Measurements from ENCODE around the gene DYSF.

The DYSF gene

GRCh38 chr2:71456617-71457016, 3.3 kb downstream of the DYSF start:
- no peak for DNase-seq (ENCODE audit: low spot score)

GRCh38 chr2:71457123-71457915, 4.0 kb downstream of the DYSF start:
- no peak for DNase-seq (ENCODE audit: low spot score)

GRCh38 chr2:71457923-71458322, 4.6 kb downstream of the DYSF start:
- no peak for DNase-seq (ENCODE audit: low spot score)

- no peak for DNase-seq (ENCODE audit: low spot score)
Measured at GRCh38 chr2:71458413-71459083, 5.2 kb downstream of the DYSF start.

- no peak for DNase-seq (ENCODE audit: low spot score)
Measured at GRCh38 chr2:71459084-71459431, 5.7 kb downstream of the DYSF start.

- DNase-seq (ENCODE audit: low spot score) = no peak
Measured at GRCh38 chr2:71460056-71460455, 6.7 kb downstream of the DYSF start.

- DNase-seq (ENCODE audit: low spot score) = no peak
Measured at GRCh38 chr2:71460595-71461303, 7.4 kb downstream of the DYSF start.

- no peak for DNase-seq (ENCODE audit: low spot score)
Measured at GRCh38 chr2:71461304-71461671, 7.9 kb downstream of the DYSF start.

- DNase-seq (ENCODE audit: low spot score) = no peak
Measured at GRCh38 chr2:71462056-71462605, 8.8 kb downstream of the DYSF start.

GRCh38 chr2:71462641-71463341, 9.4 kb downstream of the DYSF start:
- no peak for DNase-seq (ENCODE audit: low spot score)

- DNase-seq (ENCODE audit: low spot score) = no peak
Measured at GRCh38 chr2:71463342-71463654, 9.9 kb downstream of the DYSF start.

GRCh38 chr2:71464389-71464788, 11.0 kb downstream of the DYSF start:
- no peak for DNase-seq (ENCODE audit: low spot score)

GRCh38 chr2:71465356-71465755, 12.0 kb downstream of the DYSF start:
- DNase-seq (ENCODE audit: low spot score) = no peak

GRCh38 chr2:71465961-71466300, 12.6 kb downstream of the DYSF start:
- DNase-seq (ENCODE audit: low spot score) = no peak

- no peak for DNase-seq (ENCODE audit: low spot score)
Measured at GRCh38 chr2:71466301-71467179, 13.2 kb downstream of the DYSF start.

- DNase-seq (ENCODE audit: low spot score) = no peak
Measured at GRCh38 chr2:71467180-71467815, 13.9 kb downstream of the DYSF start.

- DNase-seq (ENCODE audit: low spot score) = no peak
Measured at GRCh38 chr2:71468279-71469015, 15.1 kb downstream of the DYSF start.

GRCh38 chr2:71469403-71470398, 16.3 kb downstream of the DYSF start:
- DNase-seq (ENCODE audit: low spot score) = no peak

GRCh38 chr2:71471276-71471675, 17.9 kb downstream of the DYSF start:
- no peak for DNase-seq (ENCODE audit: low spot score)
